Brain microvascular endothelial cell (primary cell): ENCODE results near the gene FOLH1.
"Not testable (repeated sequence)": the region's sequence is repeated elsewhere in the genome, so short reads cannot be mapped to it uniquely, and the experiment has no call there.

Experiments
- DNase-seq: peaks from one replicate; pipeline ENCODE4 v3.0.0-alpha.2; 2020
- H3K27ac ChIP-seq: fragments of 250-450 bp; sonication (Bioruptor Pico); 2 replicates; pipeline ENCODE4 v1.5.1; 2020; ENCODE audit warnings: mild to moderate bottlenecking, moderate library complexity
- H3K27me3 ChIP-seq: fragments of 250-450 bp; sonication (Bioruptor Pico); replicated peaks from 2 replicates; pipeline ENCODE4 v1.5.1; 2020; ENCODE audit warnings: mild to moderate bottlenecking
- H3K36me3 ChIP-seq: fragments of 250-450 bp; sonication (Bioruptor Pico); replicated peaks from 2 replicates; pipeline ENCODE4 v1.5.1; 2020; ENCODE audit warnings: mild to moderate bottlenecking
- H3K4me3 ChIP-seq: 2 replicates; pipeline ENCODE4 v1.5.1; 2011; ENCODE audit warnings: low read depth, mild to moderate bottlenecking, control low read depth, low read length, moderate library complexity
- in situ Hi-C: cut with HindIII; loops from 2 replicates; pipeline ENCODE4 v1.10.0; 2017; ENCODE audit warnings: low sequenced_read_pairs, low pct_ligation_motif_present
- TF ChIP-seq, protein P1 (sequence below): IDR thresholded peaks from 2 replicates; pipeline ENCODE4 v1.5.1; 2011; ENCODE audit warnings: low read depth, mild to moderate bottlenecking, moderate library complexity, low read length, control low read depth, inconsistent platforms; ENCODE audit errors: missing control alignments

Gene FOLH1

DNA sequence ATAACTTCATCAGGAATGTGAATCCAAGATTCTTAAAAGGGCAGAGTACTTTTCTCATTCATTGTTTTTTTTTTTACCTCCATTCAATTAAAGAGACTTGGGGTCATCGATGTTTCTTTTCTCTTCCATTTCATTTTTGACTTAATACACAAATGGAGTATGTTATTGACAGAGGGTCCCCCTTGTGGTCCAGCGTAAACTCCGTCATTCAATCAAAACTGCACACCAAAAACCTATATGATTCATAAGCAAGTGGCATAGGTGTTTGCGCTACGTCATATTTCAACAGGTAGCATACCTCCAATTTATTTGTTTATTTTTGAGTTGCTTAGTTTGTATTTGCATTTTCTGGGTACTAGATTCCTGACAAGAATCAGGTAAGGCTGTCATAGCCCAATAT is 12.7 kb upstream of the FOLH1 start:
- DNase-seq = no peak
- Histone ChIP-seq H3K27me3 (no peaks in the 10 kb centered on the region), H3K27ac (no peak overlapping the region), H3K36me3 (no peaks in the 10 kb centered on the region), H3K4me3 (no peak overlapping the region)
- TF ChIP-seq, protein P1, sequence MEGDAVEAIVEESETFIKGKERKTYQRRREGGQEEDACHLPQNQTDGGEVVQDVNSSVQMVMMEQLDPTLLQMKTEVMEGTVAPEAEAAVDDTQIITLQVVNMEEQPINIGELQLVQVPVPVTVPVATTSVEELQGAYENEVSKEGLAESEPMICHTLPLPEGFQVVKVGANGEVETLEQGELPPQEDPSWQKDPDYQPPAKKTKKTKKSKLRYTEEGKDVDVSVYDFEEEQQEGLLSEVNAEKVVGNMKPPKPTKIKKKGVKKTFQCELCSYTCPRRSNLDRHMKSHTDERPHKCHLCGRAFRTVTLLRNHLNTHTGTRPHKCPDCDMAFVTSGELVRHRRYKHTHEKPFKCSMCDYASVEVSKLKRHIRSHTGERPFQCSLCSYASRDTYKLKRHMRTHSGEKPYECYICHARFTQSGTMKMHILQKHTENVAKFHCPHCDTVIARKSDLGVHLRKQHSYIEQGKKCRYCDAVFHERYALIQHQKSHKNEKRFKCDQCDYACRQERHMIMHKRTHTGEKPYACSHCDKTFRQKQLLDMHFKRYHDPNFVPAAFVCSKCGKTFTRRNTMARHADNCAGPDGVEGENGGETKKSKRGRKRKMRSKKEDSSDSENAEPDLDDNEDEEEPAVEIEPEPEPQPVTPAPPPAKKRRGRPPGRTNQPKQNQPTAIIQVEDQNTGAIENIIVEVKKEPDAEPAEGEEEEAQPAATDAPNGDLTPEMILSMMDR = no peak
- in situ Hi-C loops = no loop called here

DNA sequence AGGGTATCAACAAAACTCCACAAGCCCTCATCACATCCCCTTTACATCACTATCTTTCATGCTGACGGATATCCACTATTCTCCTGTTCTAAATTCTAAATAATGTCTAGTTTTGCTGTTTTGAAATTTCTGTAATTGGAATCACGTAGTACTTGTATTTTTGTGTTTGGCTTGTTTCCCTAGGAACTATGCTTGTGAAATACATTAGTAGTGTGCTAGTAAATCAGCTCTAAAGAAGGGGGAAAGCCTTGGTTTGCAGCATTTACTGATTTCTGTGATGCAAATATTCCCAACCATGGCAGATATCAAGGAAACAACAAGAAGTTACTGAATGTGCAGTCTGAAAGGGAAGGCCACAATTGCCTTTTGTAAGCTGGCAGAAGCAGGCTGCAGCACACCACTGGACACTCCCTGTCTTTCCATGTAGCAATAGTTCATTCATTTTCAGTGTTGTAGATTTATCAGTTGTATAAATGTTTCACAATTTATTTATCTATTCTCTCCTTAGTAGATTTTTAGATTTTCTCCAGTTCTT is 4.7 kb upstream of the FOLH1 start:
- H3K36me3 ChIP-seq = no peaks in the 10 kb centered on the region
- in situ Hi-C loops = no loop called here
- no peaks in the 10 kb centered on the region for H3K27me3 ChIP-seq
- no peak overlapping the region for H3K4me3 ChIP-seq
- DNase-seq = no peak
- H3K27ac ChIP-seq = no peak overlapping the region
- TF ChIP-seq, protein P1 = no peak

DNA sequence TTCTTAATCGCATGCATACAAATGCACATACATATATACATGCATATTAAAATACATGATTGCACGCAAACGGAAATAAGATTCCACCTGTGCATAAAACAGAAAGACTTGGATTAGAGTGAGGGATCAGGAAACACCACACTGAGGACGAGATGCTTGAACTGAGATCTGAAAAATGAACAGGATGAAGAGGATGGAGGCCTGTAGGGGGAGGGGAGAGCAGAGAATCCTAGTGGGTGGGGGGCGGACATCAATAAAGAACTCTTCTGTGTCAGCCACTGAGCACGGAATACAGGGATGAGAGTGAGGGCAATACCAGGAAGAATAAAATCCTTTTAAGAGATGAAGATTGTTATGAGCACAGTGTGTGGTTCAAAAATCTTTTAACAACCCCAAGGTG is 1.4 kb downstream of the FOLH1 start:
- DNase-seq, in situ Hi-C loops, H3K27me3 ChIP-seq, H3K27ac ChIP-seq, H3K4me3 ChIP-seq, H3K36me3 ChIP-seq: not testable (repeated sequence)

DNA sequence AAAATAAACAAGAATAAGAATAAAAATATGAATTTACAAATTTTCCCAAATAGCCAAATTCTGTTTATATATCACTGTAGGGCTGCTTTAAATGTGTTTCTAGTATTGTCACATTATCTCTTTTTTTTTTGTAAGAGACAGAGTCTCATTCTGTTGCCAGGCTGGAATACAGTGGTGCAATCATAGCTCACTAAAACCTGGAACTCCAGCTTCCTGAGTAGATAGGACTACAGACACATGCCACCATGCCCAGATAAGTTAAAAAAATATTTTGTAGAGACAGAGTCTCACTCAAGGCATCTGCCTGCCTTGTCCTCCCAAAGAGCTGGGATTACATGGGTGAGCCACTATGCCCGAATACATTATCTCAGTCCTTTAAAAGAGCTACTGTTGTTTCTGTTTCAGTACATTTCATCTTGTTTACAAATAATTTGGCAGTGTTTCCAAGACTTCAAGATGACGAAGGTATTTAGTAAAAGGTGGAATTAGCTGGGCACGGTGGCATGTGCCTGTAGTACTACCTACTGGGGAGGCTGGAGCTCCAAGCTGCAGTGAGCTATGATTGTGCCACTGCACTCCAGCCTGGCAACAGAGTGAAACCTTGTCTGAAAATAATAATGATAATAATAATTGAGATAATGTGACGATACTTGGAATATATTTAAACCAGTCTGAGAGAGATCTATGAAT is 6.0 kb downstream of the FOLH1 start:
- Histone ChIP-seq H3K27me3 (no peaks in the 10 kb centered on the region), H3K27ac (no peak overlapping the region), H3K4me3 (no peak overlapping the region), H3K36me3 (no peaks in the 10 kb centered on the region)
- no peak for DNase-seq
- TF ChIP-seq, protein P1 = no peak
- in situ Hi-C loops = no loop called here

DNA sequence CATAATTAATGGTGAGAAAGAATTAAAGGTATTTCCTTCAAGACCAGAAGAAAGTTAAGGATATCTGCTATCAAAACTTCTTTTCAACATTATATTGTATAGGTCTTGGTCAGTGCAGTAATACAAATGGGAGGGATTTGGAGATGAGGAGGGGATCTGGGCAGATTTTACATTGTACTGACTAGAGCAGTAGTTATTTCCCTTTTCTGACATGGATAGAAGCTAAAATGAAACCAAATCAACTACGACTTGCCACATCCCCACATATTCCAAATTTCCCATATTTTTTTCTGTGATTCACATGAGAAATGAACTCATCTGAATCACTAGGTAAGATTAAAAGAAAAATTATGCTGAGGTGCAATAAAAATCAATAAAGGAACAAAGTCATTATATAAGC is 11.6 kb downstream of the FOLH1 start:
- DNase-seq = not testable (repeated sequence)

DNA sequence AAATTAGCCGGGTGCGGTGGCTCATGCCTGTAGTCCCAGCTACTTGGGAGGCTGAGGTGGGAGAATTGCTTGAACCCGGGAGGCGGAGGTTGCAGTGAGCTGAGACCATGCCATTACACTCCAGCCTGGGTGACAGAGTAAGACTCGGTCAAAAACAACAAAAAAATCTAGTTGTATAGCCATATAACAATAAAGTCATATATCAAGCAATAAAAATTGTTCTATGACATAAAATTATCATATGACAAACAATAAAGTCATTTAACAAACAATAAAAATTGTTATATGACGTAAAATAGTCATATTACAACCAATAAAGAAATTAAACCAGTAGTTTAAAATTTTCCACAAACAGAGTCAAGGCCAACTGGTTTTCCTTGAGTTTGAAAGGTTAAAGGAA is 12.4 kb downstream of the FOLH1 start:
- H3K36me3 ChIP-seq, DNase-seq, H3K27me3 ChIP-seq, in situ Hi-C loops, H3K4me3 ChIP-seq, H3K27ac ChIP-seq: not testable (repeated sequence)

More for the DNA sequence above, 11.6 kb downstream of the FOLH1 start:
- H3K27ac ChIP-seq, H3K36me3 ChIP-seq, in situ Hi-C loops, H3K27me3 ChIP-seq, H3K4me3 ChIP-seq: not testable (repeated sequence)

DNA sequence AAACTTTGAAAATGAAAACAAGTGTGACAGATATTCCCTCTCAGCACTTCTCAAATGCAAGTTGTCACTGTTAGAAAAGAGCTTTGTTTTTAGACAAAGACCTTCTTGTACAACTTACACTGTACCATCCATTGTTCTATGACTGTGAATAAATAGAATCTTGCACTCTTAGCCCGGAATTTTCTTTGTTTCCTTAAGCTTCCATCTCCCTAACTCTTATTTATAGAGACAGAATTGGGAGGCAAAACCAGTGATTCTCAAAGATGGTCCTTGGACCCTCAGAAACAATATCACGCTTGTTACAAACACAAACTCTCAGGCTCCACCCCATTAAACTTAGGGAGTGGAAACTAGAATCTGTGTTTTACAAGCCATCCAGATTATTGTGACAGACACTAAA is 18.1 kb downstream of the FOLH1 start:
- H3K4me3 ChIP-seq, H3K27ac ChIP-seq, DNase-seq, in situ Hi-C loops, H3K36me3 ChIP-seq, H3K27me3 ChIP-seq: not testable (repeated sequence)

DNA sequence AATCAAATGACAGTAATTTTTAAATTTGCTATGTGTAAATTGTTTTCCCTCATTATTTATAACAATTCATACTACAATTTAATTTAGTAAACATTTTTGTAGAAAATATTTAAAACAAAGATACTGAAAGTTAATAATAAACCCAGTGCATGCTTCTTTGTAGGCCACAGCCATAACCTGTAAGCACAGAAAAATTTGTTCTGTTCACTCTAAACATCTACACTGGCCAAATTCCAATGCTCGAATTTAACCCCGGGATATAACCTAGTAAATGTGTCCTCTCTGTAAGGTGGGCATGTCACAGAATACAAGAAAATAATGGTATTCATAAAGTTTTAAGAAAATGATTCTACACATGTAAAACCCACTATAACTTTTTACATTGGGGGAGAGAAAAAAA is 22.2 kb downstream of the FOLH1 start:
- in situ Hi-C loops = not testable (repeated sequence)

DNA sequence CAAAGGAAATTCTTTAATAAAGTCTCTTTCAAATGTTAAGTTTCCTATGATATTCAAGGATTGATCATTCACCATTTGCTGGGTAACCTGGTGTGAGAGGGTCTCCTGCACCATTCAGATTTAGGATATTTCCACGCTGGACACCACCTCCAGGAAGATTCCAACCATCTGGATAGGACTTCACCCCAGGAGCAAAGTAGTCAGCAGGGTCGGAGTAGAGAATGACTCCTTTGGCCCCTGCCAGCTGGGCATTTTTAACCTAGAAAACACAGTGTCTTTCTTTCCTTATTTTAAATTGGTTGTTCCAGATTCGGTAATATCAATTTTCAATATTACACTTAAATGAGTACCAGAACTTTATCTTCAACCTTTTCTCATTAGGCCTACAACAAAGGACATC is 22.8 kb downstream of the FOLH1 start:
- H3K27me3 ChIP-seq, H3K27ac ChIP-seq, H3K4me3 ChIP-seq, DNase-seq, H3K36me3 ChIP-seq, in situ Hi-C loops: not testable (repeated sequence)

More for the DNA sequence above, 22.2 kb downstream of the FOLH1 start:
- not testable (repeated sequence) for H3K27ac ChIP-seq, H3K4me3 ChIP-seq, DNase-seq, H3K27me3 ChIP-seq, H3K36me3 ChIP-seq

DNA sequence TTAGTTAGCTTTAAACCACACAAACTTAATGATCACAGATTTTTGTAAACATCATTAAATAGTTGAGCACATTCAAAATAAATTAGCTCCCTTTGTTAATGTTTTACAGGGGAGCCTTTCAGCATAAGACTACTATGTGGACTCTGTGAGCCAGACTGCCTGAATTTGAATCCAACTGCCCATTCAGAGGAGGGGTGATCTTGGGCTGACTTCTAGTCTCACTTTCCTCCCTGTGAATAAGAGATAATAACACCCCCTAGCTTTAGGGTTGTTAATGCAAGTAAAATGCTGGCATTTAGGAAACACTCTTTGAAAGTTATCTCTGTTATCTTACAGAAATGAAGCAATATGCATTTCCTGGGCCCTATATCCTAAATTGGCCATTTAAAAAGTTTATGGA is 23.6 kb downstream of the FOLH1 start:
- H3K27ac ChIP-seq, DNase-seq, in situ Hi-C loops, H3K27me3 ChIP-seq, H3K36me3 ChIP-seq, H3K4me3 ChIP-seq: not testable (repeated sequence)

DNA sequence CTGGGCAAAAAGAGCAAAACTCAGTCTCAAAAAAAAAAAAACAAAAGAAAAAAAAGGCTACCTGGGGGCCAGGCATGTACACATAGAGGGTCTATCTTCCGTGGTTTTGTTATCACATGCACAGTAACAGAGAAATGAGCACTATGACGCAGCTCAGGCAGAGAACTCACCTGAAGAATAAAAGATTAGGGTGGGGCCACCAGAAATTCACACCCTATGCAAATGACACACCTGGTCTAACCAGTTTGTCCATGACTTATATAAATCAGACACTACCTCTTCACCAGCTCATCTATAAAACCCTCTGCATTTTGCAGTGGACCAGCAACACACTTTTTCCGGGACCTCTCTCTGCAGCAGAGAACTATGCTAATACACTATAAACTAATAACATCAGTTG is 30.5 kb downstream of the FOLH1 start:
- in situ Hi-C loops, H3K27me3 ChIP-seq: not testable (repeated sequence)

DNA sequence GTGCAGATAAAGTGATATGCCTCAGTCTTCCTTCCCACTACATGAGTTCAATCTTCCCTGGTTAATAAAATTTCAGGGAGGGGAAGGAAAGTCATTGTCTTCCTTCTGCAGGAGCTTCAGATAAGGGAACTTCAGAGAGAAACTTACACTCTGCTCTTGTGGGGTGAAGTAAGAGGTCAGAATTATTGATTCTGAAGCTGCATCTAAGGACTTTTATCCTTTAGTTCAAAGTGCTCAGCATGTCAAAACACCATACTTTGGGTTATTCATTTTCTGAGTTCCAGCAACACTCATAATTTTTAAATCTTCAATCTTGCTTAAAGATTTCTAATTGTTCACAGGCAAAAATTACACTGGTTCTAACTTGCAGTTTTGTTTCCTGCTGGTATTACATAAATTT is 33.0 kb downstream of the FOLH1 start:
- H3K27ac ChIP-seq, H3K27me3 ChIP-seq, DNase-seq, H3K4me3 ChIP-seq, in situ Hi-C loops, H3K36me3 ChIP-seq: not testable (repeated sequence)

More for the DNA sequence above, 30.5 kb downstream of the FOLH1 start:
- H3K27ac ChIP-seq, H3K36me3 ChIP-seq, DNase-seq, H3K4me3 ChIP-seq: not testable (repeated sequence)
